ENCODE results near the gene STK32C. TPM values are rescaled to one million over a fixed set of nuclear protein-coding genes. Genes with fewer than 3 reads are reported as not detected.

The STK32C gene
- total and polyA plus RNA-seq, 2 experiments from 2014 or later = 8.8 to 9.8 TPM

GRCh38 chr10:132209130-132209529, 98.6 kb downstream of the STK32C start:
- Histone ChIP-seq H3K4me2 (ENCODE audit: unreplicated experiment) (no peak overlapping the region), H3F3A (ENCODE audit: insufficient read depth) (no peaks in the 10 kb centered on the region), H3K27ac (no peak overlapping the region), H3K4me3 (no peak overlapping the region), H3K36me3 (ENCODE audit: low read depth) (no peaks in the 10 kb centered on the region), H3K9ac (no peak overlapping the region), H2AFZ (no peak overlapping the region), H3K79me2 (ENCODE audit: insufficient read depth) (no peaks in the 10 kb centered on the region), H3K27me3 (replicated peaks; ENCODE audit: insufficient read depth) (no peaks in the 10 kb centered on the region), H3K9me2 (ENCODE audit: insufficient read depth) (no peaks in the 10 kb centered on the region), H3K4me1 (ENCODE audit: insufficient read depth) (no peaks in the 10 kb centered on the region), H3K9me3 (ENCODE audit: low read depth) (no peaks in the 10 kb centered on the region), H4K20me1 (ENCODE audit: insufficient read depth) (no peaks in the 10 kb centered on the region)
- TF ChIP-seq EZH2 (IDR thresholded peaks at IDR 0.05; ENCODE audit: insufficient read depth, poor library complexity, severe bottlenecking) (no peak), EZH2phosphoT487 (IDR thresholded peaks at IDR 0.05; ENCODE audit: insufficient read depth, low read depth) (no peak)
- DNase-seq = peak; percentile 81
- in situ Hi-C loops (cut with MboI) = no loop called here
- 24 to 32% methylated on average over 14 of the region's 14 CpGs for WGBS, 2 experiments (ENCODE audit: low coverage in 1 of 2, low lambda C conversion rate in 2 of 2, missing lambda C conversion rate in 2 of 2)

- no peaks in the 10 kb centered on the region for H3K9me3 ChIP-seq (ENCODE audit: low read depth)
- in situ Hi-C loops (cut with MboI) = no loop called here
Measured at GRCh38 chr10:132208462-132209050, 99.2 kb downstream of the STK32C start.

GRCh38 chr10:132207536-132208461, 100.0 kb downstream of the STK32C start:
- H3K27me3 ChIP-seq (replicated peaks; ENCODE audit: insufficient read depth) = no peaks in the 10 kb centered on the region
- H3F3A ChIP-seq (ENCODE audit: insufficient read depth) = no peaks in the 10 kb centered on the region
- DNase-seq = no peak
- WGBS, 2 experiments (ENCODE audit: low coverage in 1 of 2, low lambda C conversion rate in 2 of 2, missing lambda C conversion rate in 2 of 2) = 85 to 86% methylated on average over 41 to 47 of the region's 48 CpGs
- no peaks in the 10 kb centered on the region for H3K9me2 ChIP-seq (ENCODE audit: insufficient read depth)
- no peaks in the 10 kb centered on the region for H4K20me1 ChIP-seq (ENCODE audit: insufficient read depth)
- no peak overlapping the region for H3K9ac ChIP-seq
- H3K4me2 ChIP-seq (ENCODE audit: unreplicated experiment) = no peak overlapping the region
- H3K79me2 ChIP-seq (ENCODE audit: insufficient read depth) = no peaks in the 10 kb centered on the region
- in situ Hi-C loops (cut with MboI) = no loop called here
- H3K36me3 ChIP-seq (ENCODE audit: low read depth) = no peaks in the 10 kb centered on the region
- H3K27ac ChIP-seq = no peak overlapping the region
- TF ChIP-seq EZH2 (IDR thresholded peaks at IDR 0.05; ENCODE audit: insufficient read depth, poor library complexity, severe bottlenecking) (no peak), EZH2phosphoT487 (IDR thresholded peaks at IDR 0.05; ENCODE audit: insufficient read depth, low read depth) (no peak)
- H2AFZ ChIP-seq = no peak overlapping the region
- no peaks in the 10 kb centered on the region for H3K4me1 ChIP-seq (ENCODE audit: insufficient read depth)
- H3K4me3 ChIP-seq = no peak overlapping the region
- no peaks in the 10 kb centered on the region for H3K9me3 ChIP-seq (ENCODE audit: low read depth)

More at GRCh38 chr10:132208462-132209050, 99.2 kb downstream of the STK32C start:
- Histone ChIP-seq H2AFZ (no peak overlapping the region), H3K4me1 (ENCODE audit: insufficient read depth) (no peaks in the 10 kb centered on the region), H3F3A (ENCODE audit: insufficient read depth) (no peaks in the 10 kb centered on the region), H3K9me2 (ENCODE audit: insufficient read depth) (no peaks in the 10 kb centered on the region), H3K27ac (no peak overlapping the region), H3K4me2 (ENCODE audit: unreplicated experiment) (no peak overlapping the region), H3K4me3 (no peak overlapping the region), H3K36me3 (ENCODE audit: low read depth) (no peaks in the 10 kb centered on the region), H3K79me2 (ENCODE audit: insufficient read depth) (no peaks in the 10 kb centered on the region), H3K27me3 (replicated peaks; ENCODE audit: insufficient read depth) (no peaks in the 10 kb centered on the region), H4K20me1 (ENCODE audit: insufficient read depth) (no peaks in the 10 kb centered on the region), H3K9ac (no peak overlapping the region)
- no peak for DNase-seq
- TF ChIP-seq EZH2phosphoT487 (IDR thresholded peaks at IDR 0.05; ENCODE audit: insufficient read depth, low read depth) = no peak
- TF ChIP-seq EZH2 (IDR thresholded peaks at IDR 0.05; ENCODE audit: insufficient read depth, poor library complexity, severe bottlenecking) = no peak
- WGBS, 2 experiments (ENCODE audit: low coverage in 1 of 2, low lambda C conversion rate in 2 of 2, missing lambda C conversion rate in 2 of 2) = 81 to 82% methylated on average over 16 to 17 of the region's 17 CpGs

GRCh38 chr10:132206806-132207535, 100.8 kb downstream of the STK32C start:
- Histone ChIP-seq H3F3A (ENCODE audit: insufficient read depth) (no peaks in the 10 kb centered on the region), H3K9me2 (ENCODE audit: insufficient read depth) (no peaks in the 10 kb centered on the region), H2AFZ (no peak overlapping the region), H3K79me2 (ENCODE audit: insufficient read depth) (no peaks in the 10 kb centered on the region), H3K9ac (no peak overlapping the region), H3K36me3 (ENCODE audit: low read depth) (no peaks in the 10 kb centered on the region), H3K9me3 (ENCODE audit: low read depth) (no peaks in the 10 kb centered on the region), H4K20me1 (ENCODE audit: insufficient read depth) (no peaks in the 10 kb centered on the region), H3K4me2 (ENCODE audit: unreplicated experiment) (no peak overlapping the region), H3K27ac (no peak overlapping the region), H3K4me3 (no peak overlapping the region), H3K27me3 (replicated peaks; ENCODE audit: insufficient read depth) (no peaks in the 10 kb centered on the region), H3K4me1 (ENCODE audit: insufficient read depth) (no peaks in the 10 kb centered on the region)
- WGBS, 2 experiments (ENCODE audit: low coverage in 1 of 2, low lambda C conversion rate in 2 of 2, missing lambda C conversion rate in 2 of 2) = 83 to 85% methylated on average over 21 to 29 of the region's 29 CpGs
- TF ChIP-seq EZH2phosphoT487 (IDR thresholded peaks at IDR 0.05; ENCODE audit: insufficient read depth, low read depth) (no peak), EZH2 (IDR thresholded peaks at IDR 0.05; ENCODE audit: insufficient read depth, poor library complexity, severe bottlenecking) (no peak)
- DNase-seq = no peak
- in situ Hi-C loops (cut with MboI) = no loop called here

Data from GM23248 (cell line).